Activated T-helper 1 cell treated with Interleukin-2 at 50 U/mL for 16 hours (primary cell): Measurements from ENCODE around the gene PPTC7.
"Not testable (repeated sequence)": the region's sequence is repeated elsewhere in the genome, so short reads cannot be mapped to it uniquely, and the experiment has no call there.

Experiments used
- DNase-seq: peaks from one replicate; pipeline ENCODE4 v3.0.0-alpha.2; 2020; ENCODE audit warnings: low read depth

PPTC7 gene

DNA sequence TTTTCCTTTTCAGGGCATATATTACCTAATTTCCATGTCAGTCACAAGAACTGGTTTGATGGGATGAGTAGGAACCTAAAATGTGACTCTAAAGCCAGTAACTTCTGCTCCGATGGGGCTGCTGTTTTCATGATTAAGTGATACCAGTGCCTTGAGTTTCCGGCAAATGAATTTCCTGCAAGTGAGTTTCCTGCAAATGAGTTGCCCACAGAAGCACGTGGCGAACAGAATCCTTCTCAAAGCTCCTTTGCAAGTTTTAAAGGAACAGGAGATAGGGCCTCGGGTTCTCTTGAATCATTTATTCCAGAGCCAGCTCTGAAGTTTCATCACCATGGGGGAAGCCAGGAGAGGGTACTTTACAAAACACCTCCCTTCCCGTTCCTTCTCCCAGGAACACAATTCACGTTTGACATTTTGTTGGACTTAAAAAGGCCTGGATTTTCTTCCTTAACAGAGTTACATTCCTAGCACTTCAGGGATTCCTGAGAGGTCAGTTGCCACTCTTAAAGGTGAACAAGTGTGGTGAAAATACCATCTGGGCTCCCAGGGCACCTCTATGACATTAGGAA is 2.2 kb upstream of the PPTC7 start:
- DNase-seq = no peak

DNA sequence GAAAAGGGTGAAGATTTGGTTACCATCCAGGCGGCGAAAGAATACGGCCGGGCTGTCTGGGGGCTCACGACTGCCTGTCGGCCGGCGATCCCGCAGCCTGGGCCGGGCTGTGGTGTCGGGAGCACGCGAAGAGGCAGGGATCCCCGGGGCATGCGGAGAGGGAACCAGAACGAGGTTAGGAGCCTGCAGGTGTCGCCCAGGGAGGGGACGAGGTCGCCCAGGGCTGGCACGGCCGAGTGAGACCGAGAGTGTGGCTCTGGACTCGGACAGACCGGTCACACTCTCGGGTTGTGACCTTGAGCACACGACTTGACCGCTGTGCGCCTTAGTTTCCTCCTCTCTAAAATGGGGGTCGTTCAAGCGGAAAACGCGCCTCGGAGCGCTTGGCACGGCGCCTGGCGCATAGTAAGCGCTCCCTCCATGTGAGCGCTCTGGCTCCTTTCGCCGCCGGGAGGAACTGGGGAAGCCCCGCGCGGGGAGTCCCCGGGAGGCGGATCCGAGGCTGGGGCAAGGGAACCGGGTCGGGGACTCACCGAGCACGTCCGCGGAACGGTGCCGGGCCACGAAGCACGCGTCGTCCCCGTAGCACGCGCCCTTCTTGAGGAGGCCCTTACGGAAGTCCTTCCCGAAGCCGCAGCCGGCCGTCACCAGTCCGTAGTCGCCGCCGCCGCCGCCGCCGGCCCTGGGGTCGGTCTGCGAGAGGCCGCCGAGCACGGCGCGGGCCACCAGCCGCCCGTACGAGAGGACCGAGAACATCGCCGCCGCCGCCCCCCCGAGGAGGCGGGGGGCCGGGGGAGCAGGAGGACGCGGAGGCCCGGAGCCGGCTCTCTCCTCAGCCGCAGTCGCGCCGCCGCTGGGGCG is 612 bp downstream of the PPTC7 start:
- DNase-seq = peak; percentile 59

DNA sequence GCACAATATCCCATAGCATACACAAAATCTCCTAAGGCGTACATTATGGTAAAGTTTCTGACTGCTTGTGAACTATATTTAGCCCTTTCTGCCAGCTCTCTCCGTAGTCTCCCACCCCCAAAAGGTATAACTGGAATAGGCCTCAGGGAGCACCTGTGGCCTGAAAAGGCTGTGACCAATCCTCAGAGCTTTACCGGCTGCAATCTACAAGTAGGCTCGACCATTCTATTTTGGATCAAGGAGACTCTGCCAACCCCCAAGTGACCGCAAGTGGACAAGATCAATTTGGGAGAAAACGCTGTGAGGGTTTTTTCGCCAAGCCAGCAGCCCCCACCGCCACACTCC is 1.2 kb downstream of the PPTC7 start:
- DNase-seq = no peak

DNA sequence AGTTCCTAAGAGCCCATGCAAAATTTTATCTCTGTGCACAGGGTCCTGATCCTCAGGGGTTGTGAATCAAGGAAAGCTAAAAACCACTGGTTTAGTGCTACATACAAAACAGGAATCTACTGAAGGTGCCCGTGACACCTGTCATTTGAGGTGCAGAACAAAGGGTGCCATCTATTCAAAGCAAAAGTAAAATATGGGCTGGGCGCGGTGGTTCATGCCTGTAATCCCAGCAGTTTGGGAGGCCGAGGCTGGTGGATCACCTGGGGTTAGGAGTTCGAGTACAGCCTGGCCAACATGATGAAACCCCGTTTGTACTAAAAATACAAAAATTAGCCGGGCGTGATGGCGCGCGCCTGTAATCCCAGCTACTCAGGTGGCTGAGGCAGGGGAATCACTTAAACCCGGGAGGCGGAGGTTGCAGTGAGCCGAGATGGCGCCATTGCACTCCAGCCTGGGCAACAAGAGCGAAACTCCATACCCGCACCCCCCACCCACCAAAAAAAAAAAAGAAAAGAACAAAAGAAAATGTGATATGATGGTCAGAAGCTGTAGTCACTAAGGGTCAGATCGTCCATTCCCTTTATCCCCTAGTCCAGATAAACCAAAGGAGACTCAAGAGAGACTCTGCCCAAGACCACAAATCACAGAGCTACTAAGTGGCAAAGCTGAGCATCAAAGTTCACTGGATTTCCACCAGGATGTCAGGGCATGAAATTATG is 3.4 kb downstream of the PPTC7 start:
- DNase-seq = no peak

DNA sequence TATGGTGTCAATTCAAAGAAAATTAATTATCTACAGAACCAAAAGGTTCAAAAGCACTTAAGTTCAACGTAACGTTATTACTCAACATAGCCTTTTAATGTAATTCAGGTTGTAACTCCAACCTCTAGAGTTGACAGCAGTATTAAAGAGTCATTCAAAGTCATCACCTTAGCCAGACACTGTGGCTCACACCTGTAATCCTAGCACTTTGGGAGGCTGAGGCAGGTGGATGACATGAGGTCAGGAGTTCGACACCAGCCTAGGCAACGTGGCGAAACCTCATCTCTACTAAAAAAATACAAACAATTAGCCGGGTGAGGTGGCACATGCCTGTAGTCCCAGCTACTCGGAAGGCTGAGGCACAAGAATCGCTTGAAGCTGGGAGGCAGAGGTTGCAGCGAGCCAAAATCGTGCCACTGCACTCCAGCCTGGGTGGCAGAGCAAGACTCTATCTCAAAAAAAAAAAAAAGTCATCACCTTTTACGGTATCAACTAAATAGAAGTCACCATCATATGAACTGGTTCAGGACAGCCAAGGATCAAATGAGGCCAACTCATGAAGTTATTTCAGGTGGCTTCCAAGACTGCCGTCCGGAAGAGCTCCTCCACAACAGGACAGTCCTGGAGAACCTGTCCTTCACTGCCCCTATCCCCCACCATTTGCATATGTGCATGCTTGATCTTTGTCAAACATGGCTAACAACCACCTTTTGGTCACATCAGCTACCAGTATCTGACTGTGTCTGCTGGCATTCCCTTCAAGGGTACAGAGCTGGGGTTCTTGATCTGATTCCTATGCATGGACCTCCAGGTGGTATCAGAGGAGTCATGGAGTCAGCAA is 4.2 kb downstream of the PPTC7 start:
- no peak for DNase-seq

DNA sequence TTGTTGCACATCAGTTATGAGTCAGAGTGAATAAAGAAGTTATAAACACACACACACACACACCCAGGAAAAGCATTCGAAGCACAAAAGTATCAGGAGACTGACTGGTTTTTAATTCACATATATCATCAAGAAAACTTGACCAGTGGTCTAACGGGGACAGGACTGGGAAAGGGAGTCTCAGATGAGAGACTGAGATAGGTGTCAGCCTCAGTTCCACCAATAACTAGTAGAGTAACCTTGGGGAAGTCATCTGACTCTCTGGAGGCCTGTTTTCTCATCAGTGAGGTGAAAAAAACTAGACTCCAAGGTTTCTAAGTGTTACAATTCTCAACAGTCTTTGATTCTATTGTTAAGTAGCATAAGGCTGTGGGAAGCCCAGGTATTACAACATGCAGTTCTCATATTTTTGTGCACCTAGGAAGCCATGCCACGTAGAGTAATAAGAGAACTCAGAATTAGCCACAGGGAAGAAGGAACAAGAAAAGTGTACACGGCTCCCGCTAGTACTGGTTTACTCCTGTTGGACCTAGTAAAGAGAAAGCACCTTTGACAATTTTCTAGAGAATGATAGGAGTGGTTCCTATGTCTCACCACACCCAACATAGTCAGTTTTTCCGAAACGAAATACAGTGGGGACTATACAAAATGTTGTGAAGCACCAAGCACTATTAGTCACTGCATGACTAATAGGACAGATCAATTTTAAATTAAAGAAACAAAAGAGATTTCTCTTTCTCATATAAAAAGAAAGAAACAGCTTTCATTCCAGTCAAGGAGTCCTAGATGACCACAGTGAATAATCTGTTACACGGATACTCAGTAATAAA is 5.0 kb downstream of the PPTC7 start:
- DNase-seq = no peak

DNA sequence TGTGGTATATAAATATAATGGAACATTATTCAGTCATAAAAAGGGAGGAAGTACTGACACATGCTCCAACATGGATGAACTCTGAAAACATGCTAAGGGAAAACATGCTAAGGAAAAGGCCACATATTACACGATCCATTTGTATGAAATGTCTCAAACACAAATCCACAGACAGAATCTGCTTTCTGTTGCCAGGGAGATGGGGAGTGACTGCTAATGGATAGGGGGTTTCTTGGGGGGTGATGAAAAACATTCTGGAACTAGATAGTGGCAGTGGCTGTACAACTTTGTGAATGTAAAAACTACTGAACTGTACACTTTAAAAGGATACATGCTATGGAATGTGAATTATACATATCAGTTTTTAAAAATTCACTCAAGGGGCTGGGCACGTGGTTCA is 6.6 kb downstream of the PPTC7 start:
- no peak for DNase-seq

DNA sequence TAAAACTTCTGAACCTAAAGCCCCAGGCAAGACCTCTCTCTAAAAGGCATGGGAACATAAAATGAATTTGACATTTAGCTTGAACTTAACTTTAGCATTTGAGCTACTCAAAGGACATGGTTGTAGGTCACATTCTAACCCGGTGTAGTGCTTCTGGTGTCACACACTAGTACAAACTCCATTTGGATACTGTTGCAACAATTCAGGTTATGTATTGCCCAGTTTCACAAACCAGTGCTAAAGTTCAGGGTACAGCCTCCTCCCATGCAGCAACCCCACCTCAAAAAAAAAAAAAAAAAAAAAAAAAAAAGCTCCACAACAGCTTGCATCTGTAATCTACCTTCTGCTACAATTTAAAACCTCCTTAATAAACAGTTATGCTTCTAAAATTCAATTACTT is 7.8 kb downstream of the PPTC7 start:
- DNase-seq = no peak

DNA sequence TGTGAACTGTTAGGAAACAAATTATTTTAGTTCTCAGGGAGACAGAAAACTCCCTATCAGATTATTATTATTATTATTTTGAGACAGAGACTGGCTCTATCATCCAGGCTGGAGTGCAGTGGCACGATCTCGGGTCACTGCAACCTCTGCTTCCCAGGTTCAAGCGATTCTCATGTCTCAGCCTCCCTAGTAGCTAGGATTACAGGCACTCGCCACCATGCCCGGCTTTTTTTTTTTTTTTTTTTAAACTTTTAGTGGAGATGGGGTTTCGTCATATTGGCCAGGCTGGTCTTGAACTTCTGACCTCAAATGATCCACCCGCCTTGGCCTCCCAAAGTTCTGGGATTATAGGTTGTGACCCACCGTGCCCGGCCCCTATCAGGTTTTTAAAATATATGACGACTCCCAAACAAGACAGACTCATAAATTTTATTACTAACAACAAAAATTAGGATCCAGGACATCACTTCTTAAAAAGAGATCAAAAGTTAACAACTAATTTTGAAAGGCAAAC is 8.3 kb downstream of the PPTC7 start:
- not testable (repeated sequence) for DNase-seq

DNA sequence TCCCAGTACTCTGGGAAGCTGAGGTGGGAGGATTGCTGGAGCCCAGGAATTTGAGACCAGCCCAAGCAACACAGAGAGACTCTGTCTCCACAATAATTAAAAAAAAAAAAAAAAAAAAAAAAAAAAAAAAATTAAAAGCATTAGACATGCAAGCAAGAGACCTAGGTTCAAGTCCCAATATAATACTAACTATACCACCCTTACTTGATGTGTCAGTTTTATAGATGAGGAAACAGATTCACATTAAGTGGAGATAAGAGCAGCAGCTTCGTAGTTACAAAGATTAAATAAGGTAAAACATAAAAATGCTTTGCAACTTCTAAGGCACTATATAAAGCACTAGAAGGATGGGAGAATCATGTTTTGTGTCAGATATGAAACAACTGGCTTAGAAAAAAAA is 9.1 kb downstream of the PPTC7 start:
- DNase-seq = no peak

DNA sequence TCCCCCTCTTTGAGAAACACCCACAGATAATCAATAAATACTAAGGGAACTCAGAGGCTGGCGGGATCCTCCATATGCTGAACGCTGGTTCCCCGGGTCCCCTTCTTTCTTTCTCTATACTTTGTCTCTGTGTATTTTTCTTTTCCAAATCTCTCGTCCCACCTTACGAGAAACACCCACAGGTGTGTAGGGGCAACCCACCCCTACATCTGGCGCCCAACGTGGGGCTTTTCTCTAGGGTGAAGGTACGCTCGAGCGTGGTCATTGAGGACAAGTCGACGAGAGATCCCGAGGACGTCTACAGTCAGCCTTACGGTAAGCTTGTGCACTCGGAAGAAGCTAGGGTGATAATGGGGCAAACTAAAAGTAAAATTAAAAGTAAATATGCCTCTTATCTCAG is 12.3 kb downstream of the PPTC7 start:
- not testable (repeated sequence) for DNase-seq

DNA sequence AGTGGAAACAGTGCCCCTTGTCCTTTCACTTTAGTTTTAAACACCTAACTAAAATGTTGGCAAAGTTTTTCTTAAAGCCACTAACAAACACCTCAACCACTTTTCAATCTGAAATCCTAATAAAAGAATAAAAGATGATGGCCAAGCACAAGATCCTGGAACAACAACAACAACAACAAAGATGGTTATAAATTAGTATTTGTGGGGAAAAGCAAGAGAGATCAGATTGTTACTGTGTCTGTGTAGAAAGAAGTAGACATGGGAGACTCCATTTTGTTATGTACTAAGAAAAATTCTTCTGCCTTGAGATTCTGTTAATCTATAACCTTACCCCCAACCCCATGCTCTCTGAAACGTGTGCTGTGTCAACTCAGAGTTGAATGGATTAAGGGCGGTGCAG is 13.3 kb downstream of the PPTC7 start:
- DNase-seq = not testable (repeated sequence)

DNA sequence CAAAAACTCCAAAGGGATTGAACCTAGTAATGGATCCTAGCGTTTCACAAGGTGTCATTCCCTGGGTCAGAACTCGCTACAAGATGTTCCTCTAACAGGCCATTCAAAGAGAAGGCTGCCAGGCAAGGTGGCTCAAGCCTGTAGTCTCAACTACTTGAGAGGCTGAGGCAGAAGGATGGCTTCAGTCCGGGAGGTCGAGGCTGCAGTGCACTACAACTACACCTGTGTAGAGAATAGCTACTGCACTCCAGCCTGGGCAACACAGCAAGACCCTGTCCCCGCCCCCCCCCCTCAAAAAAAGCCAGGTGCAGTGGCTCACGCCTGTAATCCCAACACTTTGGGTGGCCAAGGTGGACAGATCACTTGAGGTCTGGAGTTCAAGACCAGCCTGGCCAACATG is 14.4 kb downstream of the PPTC7 start:
- no peak for DNase-seq

DNA sequence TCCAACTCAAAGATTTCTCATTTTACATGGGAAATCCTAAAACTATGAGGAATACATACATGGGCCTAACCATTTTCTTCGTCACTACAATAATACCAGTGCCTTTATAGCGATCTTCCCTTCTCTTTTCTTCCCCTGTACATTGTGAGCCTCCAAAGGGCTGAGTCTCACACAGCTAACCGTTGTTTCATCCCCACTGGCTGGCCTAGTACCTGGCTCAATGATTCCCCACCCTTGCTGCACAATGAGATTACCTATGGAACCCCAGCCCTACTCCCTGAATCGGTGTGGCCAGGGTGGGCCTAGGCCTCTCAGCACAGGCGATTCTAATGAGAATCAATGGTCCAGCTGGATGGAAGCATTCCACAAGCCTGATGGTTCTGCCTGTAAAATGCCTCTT is 16.1 kb downstream of the PPTC7 start:
- no peak for DNase-seq

DNA sequence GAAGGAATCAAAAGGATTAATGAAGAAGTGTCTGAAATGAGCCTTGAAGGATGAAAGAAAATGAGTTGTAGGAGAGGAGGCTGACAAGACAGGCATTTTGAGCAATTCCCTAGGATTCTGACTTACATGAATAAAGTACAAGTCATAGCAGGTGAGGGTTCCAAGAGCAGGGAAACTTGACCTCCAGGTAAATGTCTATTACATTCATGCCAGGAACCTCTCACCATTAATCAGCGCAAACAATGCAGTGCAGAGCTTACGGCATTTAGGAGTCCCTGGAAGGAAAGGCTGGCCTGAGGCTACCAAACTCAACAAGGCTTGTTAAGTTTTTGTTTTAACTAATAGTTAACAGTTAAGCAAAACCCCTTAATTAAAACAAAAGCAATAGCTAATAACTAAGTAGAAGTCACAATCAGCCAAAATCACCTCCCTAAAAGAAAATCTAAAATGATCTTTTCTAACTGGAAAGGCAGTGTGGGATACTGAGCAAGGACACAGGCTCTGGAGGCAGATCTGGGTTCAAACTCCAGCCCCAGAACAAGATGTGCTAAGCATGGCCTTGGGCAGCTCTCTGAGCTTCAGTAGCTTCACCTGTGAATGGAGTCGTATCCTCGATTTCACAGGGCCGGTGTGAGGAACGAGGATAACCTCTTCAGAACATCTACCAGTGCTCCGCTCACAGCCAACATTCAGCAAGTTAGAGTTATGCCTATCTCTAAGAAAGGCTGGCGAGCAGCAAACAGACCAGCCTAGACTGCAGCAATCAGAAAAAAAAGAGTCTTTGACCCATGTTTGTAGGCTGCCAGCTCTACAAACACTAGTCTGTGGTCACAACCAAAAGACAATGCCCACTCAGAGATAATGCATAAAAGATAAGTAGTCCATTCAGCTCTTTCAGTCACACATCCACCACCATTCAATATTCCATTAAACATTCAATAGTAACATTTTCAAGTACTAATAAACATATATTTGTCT is 16.9 kb downstream of the PPTC7 start:
- no peak for DNase-seq

DNA sequence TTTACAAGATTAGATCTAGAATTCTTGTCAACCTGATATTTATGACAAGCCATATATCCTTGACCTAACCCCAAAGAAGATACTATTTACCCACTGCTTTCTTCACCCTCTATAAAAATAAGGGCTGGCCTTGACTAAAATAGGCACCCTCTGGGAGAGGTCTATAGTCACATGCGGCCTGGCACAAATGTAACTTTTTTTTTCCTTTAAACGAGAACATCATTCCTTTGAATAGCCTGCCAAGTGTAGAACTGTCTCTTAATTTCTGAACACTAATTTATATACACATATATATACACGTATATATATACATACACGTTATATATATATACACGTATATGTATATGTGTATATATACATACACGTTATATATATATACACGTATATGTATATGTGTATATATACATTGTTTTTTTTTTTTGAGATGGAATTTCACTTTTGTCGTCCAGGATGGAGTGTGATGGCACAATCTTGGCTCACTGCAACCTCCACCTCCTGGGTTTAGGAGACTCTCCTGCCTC is 18.6 kb downstream of the PPTC7 start:
- no peak for DNase-seq

DNA sequence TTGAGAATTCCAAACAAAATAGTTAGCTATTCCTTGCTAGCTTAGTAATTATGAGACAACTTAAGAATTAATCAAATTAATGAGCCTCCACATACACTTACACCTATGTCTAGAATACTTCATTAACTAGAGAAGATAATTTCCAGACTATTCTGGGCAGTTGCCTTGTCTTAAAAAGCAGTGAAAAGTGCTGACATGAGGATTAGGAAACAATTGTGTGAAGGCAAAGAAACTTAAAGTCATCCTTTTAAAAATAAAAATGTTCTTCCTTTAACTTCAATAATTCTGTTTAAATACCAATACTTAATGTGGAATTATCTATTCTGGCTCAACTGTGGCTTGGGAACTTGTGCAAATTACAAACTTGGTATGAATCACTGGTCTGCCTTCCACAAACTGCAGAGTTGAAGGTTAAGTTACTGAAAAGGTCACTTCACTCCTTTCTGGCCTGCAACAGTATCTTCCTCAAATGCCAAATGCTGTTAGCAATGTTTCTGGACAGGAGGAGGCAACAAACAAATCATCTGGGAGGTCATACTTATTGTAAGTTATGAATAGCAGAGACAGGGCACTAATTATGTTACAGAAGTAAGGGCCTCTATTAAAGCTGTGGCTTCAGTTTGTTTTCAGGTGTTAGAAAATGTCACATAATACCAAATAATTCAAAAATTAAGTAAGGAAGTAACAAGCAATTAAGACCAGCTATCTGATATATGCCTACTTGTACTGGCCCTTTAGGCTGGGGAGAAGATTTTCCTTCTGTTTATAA is 19.2 kb downstream of the PPTC7 start:
- no peak for DNase-seq

DNA sequence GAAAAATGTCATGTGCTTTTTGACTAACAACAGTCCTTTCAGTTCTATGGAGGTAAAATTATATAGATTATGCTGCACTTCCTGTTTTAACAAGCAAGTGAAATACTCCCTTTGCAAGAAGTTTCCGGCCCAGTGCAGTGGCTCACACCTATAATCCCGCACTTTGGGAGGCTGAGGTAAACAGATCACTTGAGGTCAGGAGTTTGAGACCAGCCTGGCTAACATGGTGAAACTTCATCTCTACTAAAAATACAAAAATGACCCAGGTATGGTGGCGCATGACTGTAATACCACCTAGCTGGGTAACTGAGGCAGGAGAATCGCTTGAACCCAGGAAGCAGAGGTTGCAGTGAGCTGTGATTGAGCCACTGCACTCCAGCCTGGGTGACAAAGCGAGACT is 20.7 kb downstream of the PPTC7 start:
- DNase-seq = not testable (repeated sequence)
